NCI-H748 treated with DMSO at 0.1 percent for 48 hours (cell line): Measurements from ENCODE around the gene SV2B.

ENCODE experiments used
- DNase-seq: peaks from one replicate; lab custom pipeline; 2025; lab: John Stamatoyannopoulos, UW

Gene SV2B

DNA sequence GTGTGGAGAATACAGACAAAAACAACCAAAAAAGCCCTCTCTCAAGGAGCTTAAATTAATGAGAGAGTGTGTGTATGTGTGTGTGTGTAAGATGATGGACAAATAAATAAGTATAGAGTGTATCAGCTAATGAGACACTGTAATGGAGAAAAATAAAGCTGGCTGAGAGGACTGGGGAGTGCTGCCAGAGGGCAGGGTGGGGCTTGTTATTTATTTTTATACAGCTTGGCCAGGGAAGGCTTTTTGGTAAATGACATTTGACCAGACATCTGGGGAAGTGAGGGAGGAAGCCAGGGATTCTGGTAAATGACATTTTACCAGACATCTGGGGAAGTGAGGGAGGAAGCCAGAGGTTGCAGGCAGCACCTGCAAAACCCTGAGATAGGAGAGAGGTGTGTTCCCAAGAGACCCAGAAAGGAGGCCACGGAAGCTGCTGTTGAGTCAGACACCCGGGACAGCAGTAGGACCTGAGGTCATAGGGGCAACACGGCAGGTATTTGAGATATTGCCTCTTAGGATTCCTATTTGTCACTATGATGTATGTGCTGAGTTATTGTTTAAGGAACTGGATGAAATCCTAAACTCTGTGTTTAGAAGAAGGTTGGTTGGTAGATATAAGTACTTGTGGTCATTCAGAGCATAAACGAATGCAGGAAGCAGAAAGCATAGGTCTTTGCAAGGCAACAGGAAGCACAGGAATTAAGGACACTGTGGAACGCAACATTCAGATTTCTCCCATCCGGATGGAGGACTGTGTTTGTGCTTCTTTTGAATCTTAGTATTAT, 2.7 kb downstream of the SV2B start:
- no peak for DNase-seq

DNA sequence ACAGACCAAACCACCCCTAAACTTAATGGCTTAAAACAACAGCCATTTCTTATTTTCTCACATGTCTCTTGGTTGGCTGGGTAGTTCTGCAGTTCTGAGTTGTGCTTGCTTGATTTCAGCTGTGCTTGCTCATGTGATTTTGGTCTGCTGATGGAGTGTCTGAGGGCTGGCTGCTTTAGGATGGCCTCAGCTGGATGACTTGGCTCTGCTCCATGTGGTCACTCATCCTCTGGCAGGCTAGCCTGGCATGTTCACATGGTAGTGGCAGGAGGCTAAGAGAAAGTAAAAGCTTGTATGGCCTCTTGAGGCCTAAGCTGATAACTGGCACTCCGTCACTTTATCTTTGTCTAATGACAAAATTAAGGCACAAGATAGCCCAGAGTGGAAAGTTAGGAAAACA, 4.1 kb downstream of the SV2B start:
- no peak for DNase-seq

DNA sequence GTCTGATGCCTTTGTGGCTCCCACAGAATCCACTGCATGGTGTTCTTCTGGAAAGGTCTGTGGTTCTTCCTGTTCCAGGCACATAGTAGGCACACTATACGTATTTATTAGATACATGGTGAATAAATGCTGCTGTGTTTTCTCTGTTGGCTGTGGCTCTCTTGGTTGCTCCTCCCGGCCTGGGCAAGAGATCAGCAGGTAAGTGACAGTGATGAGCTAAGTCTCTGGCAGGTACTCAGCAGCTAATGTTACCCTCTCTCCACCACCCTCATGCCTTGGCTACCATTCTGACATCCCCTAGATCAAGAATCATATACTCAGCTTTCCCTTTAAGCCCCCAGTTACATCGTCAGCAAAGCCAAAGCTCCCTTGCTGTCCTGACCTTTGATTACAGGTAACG, 8.4 kb downstream of the SV2B start:
- no peak for DNase-seq

DNA sequence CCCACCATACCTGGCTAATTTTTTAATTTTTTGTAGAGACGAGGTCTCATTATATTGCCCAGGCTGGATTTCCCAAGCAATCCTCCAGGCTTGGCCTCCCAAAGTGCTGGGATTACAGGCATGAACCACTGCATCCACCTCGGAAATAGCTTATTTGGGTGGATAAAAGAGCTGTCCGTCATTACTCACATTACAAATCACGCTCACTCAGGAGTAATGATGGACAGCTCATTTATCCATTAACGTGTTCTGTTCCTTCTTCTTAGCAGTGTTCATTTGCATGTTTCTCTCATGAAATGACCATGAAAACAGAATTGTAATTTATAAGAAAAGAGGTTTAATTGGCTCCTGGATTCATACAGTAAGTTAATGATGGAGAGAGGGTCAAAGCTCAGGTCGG, 9.8 kb downstream of the SV2B start:
- DNase-seq, result no peak

DNA sequence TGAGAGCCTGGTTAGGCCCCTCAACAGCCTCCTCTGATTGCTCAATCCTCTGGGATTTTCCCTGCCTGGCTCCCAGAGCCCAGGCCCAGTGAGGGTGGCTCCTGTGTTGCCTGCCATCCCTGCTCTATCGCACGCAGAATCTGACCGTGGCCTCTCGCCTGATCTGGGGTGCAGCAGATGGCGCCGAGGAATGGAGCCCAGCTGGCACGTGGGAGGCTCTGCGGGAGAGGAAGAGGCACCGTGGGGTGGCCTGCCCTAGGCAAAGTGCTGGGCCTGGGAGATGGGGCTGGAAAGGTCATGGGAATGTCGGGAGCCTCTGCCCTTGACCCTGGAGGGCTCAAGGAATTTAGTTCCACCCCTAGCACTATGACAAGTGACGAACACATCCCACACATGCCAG, 10.3 kb downstream of the SV2B start:
- no peak for DNase-seq

DNA sequence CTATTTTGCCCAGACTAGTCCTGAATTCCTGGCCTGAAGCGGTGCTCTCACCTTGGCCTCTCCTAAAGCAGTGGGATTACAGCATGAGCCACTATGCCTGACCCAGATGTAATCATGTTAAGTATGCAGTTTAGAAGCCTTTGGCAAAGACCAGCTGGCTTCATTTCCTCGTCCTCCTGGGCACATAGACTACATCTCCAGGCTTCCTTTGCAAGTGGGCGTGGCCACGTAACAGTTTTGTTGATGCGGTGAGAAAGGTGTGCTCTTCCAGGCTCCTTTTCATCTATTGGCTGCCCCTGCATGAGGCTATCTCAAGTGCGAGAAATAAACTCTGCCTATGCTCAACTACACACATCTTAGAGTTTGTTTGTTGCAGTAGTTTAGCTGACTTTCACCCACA, 13.0 kb downstream of the SV2B start:
- no peak for DNase-seq

DNA sequence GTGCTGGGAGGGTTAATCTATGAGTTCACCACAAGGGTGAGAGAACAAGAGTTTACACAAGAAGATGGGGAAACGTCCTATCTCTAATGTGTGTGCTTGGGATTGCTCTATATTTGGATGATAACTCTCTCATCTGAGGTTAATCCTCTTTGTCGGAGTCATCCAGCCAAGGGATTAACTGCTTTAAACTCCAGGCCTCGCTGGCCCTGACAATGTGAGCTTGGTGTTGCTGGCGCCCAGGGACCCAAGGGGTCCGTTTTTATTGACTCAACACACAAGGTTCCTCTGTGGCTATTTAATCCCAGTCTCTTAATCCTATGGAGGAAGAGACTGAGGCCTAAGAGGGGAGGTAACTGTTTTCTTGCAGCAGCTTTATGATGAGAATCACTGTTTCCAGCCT, 14.2 kb downstream of the SV2B start:
- DNase-seq, result no peak

DNA sequence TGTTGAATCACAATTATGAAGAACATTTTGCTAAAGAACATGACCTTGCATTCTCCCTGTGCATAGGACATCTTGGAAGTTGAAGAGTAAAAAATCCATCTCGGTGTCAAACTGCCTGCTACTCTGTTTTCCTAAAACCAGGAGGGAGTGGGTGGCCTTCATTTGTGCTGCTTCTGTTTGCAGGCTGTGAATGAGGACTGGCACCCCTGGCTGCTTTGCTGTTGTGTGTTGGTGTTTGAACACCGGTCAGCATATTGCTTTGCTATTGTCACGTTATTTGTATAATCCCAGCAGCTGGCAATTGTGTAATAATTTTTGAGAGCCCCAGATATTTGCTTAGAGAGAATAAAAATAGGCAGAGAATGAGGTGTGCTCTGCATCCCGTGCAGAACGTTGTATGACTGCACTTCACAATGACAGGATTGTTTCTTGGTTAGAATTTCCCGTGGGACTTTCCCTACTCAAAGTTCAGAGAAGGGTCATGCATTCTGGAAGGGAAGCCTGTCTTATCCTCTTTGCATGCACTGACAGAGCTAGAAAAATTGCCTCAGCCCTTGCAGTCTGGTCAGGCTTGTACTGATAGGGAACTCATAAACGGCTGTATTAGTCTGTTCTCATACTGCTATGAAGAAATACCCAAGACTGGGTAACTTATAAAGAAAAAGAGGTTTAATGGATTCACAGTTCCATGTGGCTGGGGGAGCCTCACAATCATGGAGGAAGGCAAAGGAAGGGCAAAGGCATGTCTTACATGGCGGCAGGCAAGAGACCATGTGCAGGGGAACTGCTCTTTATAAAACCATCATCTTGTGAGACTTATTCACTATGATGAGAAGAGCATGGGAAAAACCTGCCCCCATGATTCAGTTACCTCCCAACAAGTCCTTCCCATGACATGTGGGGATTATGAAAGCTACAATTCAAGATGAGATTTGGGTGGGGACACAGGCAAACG, 16.3 kb downstream of the SV2B start:
- peak; percentile 89 for DNase-seq

DNA sequence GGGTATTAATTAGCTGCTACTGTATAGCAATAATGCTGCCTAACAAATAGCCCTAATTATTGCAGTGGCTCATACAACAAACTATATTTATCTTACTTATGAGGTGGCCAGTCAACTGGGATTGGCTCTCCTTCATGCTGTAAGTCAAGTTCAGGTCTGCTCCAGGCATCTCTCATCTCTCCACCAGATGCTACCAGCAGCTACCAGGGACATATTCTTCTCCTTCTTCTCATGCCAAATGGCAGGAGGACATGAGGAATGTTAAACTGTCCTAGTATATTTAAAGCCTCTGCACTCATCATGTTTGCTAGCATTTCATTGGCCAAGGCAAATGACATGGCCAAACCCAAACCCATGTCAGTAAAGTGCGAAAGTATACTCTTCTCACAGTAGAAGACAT, 17.3 kb downstream of the SV2B start:
- no peak for DNase-seq

DNA sequence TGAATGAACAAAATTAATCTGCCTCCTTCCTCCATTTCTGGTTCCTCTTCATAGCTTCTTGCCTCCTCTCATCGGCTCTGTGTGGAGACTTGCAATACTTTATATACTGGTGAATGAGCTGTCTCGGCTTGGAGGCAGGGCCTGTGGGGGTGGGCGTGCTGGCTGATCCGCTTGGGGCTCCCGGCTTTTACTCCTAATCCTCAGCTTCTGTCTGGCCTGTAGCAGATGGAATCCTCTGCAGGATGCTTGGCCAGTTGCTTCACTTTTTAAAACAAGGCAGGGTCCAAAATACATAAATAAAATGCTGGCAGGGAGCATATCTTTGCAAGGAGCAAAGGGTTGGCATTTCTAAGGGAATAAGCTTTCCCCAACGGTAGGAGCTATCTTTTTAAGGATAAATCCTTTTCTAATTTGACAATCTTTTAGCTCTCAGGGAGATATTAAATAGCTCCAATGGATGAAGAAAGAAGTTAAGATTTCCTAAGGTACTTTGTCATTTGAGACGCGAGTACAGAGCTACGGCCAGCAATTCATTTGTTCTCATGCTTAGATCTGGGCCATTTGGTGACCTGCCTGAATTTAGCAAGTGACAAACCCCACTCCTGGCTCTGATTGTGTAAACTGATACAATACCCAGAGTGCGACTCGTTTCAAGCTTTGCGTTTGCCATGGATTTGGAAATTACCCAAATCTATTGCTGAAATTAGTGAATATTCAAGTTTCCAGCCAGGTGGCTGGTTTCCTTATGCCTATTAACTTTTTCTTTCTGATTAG, 18.9 kb downstream of the SV2B start:
- DNase-seq, result no peak

DNA sequence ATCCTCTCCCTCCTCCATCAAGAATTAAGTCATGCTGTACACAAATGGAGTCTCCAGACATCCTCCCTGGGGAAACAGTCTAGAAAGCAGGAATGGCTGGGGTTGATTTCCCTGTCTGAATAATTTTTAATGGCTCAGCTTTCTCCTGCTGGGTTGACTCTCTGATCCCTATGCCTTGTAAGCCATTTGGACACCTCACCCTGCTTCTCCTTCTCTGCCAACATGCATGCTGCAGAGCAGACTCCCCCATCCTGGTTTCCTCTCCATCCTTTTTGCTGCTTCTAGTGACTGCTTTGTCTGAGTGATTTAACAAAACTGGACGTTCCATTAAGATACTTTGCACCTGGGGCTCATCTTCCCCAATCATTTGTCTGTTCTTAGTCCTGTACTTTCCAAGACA, 22.2 kb downstream of the SV2B start:
- no peak for DNase-seq

DNA sequence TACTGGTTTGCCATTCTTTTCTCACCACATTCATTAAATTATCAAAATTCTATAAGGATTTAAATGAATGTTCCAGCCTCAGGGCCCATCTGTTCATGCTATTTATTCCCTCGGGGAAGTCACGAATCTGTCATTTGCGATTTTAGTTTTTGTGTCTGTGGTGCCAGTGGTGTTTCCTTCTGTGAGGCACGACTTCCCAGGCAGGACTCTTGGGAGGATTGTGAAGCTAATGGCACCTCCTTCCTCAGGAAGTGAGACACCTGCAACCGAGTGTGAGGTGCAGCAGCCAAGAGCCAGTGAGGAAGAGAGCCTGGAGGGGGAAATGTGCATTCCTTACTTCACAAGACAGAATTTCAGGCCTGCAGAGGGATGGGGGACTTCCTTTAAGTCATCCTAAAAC, 24.1 kb downstream of the SV2B start:
- no peak for DNase-seq

DNA sequence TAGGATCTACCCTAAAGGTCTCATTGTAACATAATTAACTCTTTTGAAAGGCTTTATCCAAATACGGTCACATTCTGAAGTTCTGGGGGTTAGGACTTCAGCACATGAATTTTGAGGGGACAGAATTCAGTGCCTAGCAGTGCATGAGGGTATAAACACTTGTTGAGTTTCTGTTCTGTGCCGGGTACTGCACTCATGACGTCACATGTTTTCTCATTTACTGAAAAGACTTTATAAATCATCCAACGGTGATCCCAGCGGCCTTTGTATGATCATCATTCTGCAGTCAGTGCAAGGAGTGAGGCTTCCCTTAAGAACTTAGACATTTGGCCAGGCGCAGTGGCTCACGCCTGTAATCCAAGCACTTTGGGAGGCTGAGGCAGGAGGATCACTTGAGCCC, 25.1 kb downstream of the SV2B start:
- no peak for DNase-seq

DNA sequence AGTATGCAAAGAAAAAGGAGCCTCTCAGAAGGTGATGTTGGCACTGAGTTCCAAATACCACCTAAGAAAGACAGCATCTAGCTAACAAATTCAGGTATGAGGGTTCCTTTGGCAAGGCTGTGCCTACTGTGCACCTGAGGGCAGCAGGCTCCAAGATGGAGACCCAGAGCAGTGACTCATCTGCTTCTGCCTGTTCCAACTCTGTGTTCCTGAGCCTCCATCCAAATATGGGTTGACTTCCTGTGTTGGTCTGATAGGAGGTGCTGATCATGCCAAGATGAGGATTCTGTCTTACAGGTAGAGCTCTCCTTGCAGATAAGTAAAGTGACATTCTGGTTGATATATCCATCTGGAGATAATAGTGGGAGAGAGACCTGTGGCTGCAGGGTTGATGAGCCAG, 26.0 kb downstream of the SV2B start:
- no peak for DNase-seq

DNA sequence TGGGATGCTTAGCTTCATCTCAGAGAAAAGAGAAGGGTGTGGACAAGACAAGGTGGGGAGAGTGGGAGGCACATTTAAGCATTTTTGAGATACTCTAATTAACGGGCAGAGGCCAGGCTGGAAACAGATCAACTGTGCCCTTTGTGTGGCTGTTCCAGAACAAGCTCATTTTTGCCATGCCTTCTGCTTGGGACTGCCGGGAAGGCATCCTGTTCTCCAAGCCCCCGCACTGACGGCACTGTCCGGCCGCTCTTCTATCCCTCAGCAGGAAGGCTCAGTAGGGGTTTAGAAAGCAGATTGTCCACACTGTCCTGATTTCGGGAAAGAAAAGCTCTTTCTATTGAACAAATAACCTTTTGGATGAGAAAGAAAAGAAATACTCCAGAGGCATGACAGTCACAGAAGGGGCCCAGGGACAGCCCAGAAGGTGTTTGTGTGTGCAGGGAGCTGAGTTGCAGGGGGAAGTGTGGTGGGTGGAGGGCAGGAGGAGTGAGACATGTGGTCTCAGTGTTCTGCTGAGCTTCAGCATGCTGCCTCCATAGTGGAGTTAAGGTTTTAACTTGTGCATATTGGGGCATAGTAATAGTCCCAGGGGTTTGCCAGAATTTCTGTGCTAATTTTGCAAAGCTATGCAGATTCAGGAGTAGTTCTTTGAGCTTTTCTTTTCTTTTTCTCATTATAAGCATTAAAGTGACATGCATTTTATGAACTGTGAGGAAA, 27.3 kb downstream of the SV2B start:
- DNase-seq, result no peak

DNA sequence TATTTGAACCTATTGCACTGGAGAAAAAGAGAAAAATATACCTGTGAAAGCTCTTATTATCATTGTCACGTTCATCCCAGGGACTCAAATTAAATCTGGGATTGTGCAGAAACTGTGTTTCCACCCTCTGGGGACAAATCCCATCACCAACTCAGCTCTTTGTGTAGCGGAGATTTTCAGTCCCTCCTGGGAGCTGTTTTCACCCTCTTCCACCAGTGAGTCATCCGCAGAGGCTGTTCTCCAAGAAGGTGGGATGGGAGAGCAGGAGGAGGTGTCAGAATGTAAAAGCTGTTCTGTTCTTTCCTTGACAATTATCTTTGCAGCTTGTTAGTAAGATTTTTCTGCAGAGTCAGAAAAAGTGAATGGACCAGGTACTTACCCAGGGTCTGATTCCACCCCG, 28.0 kb downstream of the SV2B start:
- DNase-seq, result no peak

DNA sequence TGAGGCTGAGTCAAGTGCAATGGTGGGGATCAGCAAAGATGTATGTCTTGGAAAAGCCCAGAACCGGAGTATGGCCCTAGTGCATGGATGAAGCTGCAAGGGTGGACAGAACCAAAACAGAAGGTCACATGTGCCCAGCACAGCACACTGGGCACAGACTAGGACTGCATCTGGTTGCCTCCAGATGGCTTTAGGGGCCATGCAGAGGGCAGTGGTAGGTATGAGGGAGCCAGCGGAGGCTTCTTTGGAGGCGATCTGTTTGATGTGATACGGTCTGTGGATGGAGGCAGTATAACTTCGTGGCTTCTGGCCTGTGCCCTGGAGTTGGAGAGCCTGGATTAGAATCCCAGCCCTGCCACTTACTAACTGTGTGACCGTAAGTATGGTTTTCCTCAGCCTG, 29.4 kb downstream of the SV2B start:
- DNase-seq, result no peak

DNA sequence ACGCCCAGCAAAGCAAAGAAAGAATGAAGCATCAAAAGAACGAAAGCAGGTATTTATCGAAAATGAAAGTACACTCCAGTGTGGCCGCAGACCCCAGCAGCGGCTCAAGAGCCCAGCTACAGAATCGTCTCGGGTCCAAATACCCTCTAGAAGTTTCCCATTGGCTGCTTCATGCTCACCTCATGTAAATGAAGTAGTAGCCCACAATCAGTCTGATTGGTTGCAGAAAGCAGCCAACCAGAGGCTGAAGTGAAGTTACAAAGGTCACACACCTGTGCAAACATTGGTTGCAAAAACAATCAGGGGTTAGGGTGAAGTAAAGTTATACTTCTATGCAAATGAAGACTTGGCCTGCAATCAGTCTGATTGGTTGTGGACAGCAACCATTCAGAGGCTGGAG, 32.0 kb downstream of the SV2B start:
- DNase-seq, result no peak

DNA sequence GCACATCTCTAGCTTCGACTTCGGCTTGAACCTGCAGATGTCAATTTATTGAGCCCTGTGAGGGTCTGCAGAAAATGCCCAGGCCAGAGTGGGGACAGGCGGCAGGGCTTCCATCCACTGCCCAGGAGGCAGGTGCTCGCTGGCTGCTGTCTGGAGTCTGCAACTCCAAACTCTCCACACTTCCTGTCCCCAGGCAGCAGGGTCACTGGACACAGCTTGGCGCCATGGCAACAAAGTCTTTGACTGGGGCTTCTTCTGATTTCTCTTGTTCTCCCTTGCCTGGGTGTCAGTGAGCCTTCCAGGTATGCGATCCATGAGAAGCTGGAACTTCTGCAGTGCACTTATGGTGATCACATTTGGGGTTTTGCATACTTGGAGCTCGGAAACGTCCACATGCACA, 33.5 kb downstream of the SV2B start:
- no peak for DNase-seq

DNA sequence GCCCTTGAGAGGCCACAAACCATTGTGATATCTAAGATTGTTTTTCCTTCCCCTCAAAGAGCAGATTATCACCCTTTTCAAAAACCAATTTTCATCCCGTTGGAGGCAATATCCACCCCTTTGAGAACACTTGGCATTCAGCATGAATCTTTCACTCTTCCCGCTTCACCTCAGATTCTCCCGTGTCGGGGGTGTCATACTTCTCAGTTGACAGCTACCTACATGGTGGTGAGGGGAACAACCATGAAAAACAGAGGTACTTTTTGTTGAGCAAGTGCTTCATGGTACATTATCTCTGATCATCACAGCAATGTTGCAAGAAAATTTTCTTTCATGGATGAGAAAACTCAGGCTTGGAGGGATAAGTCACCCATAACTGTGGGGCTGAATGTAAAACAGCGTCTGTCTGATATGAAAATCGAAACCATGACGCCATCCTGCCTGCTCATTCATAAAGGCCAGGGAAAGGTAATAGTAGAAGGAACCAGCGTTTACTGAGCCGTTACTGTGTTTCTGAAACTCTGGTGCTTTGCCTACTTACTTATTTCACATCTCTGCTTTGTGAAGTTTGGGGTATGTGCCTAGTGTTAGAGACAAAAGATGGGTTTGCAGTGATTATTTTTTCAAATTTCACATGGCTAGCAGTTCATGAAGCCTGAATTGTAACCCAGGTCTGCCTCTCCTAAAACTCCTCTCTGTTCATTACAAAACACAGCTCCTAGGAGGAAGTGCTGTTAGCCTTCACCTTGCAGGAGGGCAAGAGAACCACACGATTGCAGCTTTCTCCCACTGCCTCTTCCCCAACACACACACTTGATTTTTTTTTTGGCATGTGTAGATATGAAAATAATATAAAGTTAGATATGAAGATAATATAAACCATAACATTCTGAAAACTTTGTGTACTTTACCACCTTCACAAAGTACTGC, 35.4 kb downstream of the SV2B start:
- no peak for DNase-seq

DNA sequence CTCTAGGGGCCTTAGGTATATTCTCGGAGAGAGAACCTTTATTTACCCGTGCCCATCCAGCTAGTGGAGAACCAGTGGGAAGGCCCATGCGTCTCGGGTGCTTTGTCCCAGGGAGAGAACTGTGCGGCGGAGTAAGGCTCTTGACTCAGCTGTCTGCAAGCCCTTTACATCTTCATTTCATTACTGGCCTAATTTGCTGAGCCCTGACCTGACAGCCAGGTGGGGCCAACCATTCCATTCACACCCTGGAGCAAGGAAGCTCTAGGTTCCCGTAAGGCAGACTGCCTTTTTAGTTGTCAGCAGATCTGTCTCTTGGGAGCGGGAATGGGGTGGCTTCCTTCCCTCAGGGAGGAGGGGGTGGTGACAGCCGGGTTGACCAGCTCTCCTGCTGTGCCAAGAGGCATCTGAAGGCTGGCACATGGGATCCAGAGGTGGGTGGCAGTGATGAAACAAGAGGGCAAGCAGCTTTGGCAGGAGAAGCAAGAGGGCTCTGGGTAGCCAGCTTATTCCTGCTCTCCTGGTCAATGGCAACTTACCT, 36.4 kb downstream of the SV2B start:
- DNase-seq, result no peak
